Left cardiac atrium (tissue), 4 donors: ENCODE results near the gene BMPR1B. TPM values are rescaled to one million over a fixed set of nuclear protein-coding genes. Genes with fewer than 3 reads are reported as not detected.

Experiments used
- ATAC-seq, 2 donors: fragments of 200-7000 bp; cut with Tn5 transposase; one replicate each; pipeline ENCODE4 v1.9.1; 2020; ENCODE audit warnings: mild to moderate bottlenecking in 2 of 2, moderate library complexity in 2 of 2
- DNase-seq: peaks from one replicate; pipeline ENCODE4 v3.0.0-alpha.2; 2020
- intact Hi-C, 2 donors: fragments of 100-400 bp; cut with DNase I; formaldehyde crosslinking; loops; one replicate each; pipeline versions ENCODE4 v1.14.1 to v1.15.1; 2022 to 2023
- total RNA-seq, 2 donors: library from RNA; stranded (reverse); fragmentation: NEBNext Ultra II Directional; extraction: Animal tissue kit (Norgen Biotek cat#: 25700); gene quantifications; one replicate each; pipeline ENCODE4 v1.2.1, GENCODE V29; 2021
- donor health status: DM: no; HTN: yes; CAD: no.
- donor health status: DM: no; HTN: yes; CAD: no; lungs with severe emphysema.
- donor health status: DM: yes; HTN: yes; CAD: no.
- donor health status: Dilated cardiomyopathy.

BMPR1B gene
- total RNA-seq, 2 donors from 2014 or later: 0.77 to 2.0 TPM

DNA sequence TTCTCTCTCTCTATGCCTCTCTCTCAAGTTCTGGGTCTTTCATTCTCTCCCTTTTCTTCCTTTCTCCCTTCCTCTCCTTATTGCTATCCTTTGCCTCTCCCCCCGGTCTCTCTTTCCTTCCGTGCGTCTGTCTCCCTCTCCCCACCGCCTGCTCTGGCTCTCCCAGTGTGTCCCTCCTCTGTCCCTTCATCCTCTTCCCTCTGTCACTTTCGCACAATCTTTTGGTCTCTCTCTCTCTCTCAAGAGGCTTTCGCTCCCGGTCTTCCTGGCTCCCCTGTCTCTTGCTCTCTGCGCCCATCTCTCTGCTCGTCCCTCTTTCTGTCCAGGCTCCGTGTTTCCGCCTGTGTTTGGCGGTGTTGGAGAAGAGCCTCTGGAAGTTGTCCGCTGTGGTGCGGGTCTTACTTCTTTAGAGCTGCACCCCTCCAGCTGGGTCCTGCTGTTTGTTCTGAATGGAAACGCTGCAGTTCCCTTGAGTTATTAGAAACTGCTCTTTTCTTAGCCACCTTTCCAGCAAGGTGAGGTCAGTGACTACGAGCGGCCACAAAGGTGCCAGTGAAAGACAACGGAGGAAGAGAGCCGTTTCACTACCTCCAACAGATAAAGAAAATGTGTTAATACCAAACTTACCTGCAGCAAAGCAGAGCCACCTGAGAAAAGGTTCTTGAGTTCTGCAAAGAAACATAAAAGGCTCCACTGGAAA is 1.1 kb downstream of the BMPR1B start:
- DNase-seq (no peak), ATAC-seq (peak in 1 of 2 donors; percentile 3)
- intact Hi-C loops: no loop called here

DNA sequence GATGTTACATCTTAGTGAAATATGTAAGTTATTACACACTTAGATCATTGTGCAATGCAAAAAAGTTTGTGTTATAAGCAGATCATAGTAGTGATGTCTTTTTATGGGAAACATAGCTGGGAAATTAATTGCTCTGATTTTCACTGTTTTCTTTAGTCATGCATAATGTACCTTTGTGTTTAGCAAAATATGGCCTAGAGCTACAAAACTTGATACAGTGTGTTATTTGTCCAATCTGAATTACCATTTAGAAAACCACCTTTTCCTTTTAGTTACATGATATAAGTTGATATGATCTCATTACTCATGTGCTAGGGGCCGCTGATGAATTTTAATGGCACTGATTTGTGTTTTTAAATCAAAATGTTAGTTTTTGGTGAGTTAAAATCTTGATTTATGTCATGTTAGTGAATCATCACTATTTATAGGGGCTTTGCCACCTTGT is 2.0 kb downstream of the BMPR1B start:
- ATAC-seq (no peak), DNase-seq (no peak)
- intact Hi-C loops: no loop called here

DNA sequence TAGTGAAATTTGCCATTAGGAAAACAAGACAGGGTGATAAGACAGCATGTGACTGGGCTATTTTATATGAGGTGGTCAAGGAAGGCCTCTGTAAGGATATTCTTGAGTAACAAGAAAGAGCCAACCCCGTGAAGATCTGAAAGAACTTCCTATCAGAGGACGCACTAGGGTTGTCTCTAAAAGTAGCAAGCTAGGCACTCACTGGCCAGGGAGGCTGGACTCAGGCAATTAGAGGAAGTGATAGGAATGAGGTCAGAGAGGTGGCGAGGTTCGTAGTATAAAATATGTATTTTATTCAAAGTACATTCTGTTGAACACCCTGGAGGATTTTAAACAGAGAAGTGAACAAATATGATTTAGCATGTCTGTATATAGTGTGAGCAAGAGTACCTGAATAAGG is 4.6 kb downstream of the BMPR1B start:
- DNase-seq (no peak), ATAC-seq (no peak)
- intact Hi-C loops: no loop called here

GRCh38 chr4:94763005-94763404 is 5.2 kb downstream of the BMPR1B start:
- ATAC-seq (no peak), DNase-seq (no peak)
- intact Hi-C loops: no loop called here

- no peak for ATAC-seq
These were observed 5.7 kb downstream of the BMPR1B start for GRCh38 chr4:94763500-94763899.

DNA sequence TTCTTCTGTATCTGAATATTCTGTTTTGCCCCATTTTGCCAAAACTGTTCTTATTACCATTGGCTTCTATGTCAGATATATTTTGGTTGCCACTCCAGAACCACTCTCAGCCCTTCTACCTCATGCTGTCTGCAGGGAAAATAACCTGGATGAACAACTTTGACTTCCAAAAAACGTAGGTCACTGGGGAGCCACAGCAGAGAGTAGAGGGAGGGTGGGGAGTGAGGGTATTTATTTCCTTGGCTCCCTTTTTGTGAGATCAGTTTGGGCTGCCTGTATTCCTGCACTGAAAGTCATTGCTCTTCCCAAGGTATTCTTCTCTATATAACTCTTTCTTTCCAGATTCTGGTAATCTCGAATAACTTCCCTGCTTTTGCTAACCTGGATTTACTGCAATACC is 6.3 kb downstream of the BMPR1B start:
- intact Hi-C loops: no loop called here
- ATAC-seq (no peak), DNase-seq (no peak)

More at GRCh38 chr4:94763500-94763899, 5.7 kb downstream of the BMPR1B start:
- intact Hi-C loops: no loop called here
- DNase-seq: no peak

DNA sequence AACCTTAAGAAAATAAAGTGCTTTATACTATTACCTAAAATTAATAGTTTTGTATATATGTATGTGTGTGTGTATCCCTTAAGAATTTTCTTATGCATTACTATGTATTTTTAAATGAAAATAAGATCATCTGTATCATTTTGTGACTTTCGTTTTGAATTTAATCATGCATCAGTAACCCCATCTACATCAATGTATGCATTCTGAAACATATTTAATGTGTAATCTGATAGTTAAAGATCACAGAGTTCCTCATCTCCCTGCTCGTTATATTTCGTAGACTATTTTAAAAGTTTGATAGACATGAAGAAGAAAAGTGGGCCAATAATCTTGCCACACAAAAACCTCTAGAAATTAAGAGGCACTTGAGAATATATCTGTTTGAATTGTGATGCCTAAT is 7.4 kb downstream of the BMPR1B start:
- DNase-seq (no peak), ATAC-seq (no peak)
- intact Hi-C loops: no loop called here

- ATAC-seq (no peak), DNase-seq (no peak)
- intact Hi-C loops: no loop called here
These were observed 7.9 kb downstream of the BMPR1B start for GRCh38 chr4:94765648-94766047.

DNA sequence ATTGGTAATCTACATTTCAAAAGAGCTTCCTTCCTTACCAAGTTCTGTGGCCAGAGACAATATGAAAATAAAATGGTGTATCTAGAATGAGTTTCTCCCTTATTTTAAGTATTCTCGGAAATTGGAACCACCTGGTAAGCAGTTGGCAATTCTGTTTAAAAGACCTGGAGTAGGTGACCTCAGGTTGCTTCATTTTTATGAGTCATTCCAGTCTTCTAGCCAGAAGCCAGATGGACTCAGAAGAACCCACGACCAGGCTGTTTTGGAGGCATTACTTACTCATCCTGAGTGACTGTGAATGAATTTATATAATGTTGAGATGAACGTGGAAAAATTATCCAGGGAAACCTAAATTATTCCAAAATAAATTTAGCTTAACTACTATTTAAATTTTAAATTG is 9.1 kb downstream of the BMPR1B start:
- ATAC-seq (peak in 1 of 2 donors; percentile 59), DNase-seq (no peak)
- intact Hi-C loops: no loop called here

- DNase-seq: no peak
- intact Hi-C loops: no loop called here
- no peak for ATAC-seq
These were observed 9.7 kb downstream of the BMPR1B start for GRCh38 chr4:94767446-94767845.

- intact Hi-C loops: no loop called here
- ATAC-seq (no peak), DNase-seq (no peak)
These were observed 25.0 kb downstream of the BMPR1B start for GRCh38 chr4:94782707-94783106.

- intact Hi-C loops: no loop called here
- no peak for ATAC-seq
- DNase-seq: no peak
These were observed 33.9 kb downstream of the BMPR1B start for GRCh38 chr4:94791701-94792100.

DNA sequence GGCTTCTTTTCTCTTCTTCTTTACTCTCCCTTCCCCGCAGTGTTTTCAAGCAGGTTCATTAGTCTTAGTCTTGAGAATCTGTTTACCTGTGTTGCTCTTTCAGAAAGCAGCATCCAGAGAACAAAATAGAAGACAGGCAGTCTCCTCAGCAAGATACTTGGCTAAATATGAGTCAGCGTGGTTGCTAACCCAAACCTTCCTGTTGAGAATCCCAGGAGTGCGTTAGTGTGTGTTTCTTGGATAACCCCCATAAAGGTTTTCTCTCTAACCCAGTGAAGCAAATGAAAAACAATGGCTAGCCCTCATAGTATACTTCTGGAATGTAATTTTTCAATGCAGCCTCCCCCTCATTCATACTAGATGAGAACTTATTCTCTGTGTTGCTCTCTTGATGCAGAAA is 41.1 kb downstream of the BMPR1B start:
- intact Hi-C loops: no loop called here
- ATAC-seq (peak in 1 of 2 donors; percentile 61), DNase-seq (no peak)

DNA sequence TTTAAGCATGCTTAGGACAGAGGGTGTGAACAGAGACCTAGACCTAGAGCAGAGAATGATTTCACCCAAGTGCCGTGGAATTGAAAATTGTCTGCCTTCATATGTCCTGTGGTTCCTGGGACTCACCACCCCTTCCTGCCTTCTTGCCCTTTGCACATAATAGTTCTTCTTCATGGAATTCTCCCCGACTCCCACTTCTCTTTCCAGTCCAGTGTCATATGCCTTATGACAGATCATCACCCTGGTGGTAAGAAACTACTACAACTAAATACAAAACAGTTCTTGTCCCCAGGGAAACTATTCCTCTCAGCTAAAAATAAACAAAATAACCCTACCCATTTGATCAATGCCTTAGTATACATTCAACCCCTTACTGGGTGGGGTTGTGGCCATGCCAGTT is 43.3 kb downstream of the BMPR1B start:
- ATAC-seq (no peak), DNase-seq (no peak)
- intact Hi-C loops: no loop called here

GRCh38 chr4:94802091-94802490 is 44.3 kb downstream of the BMPR1B start:
- ATAC-seq (peak; percentile 61 to 79), DNase-seq (peak; percentile 39)
- intact Hi-C loops: no loop called here

GRCh38 chr4:94803181-94803580 is 45.4 kb downstream of the BMPR1B start:
- DNase-seq: no peak
- ATAC-seq: no peak
- intact Hi-C loops: no loop called here

- no peak for ATAC-seq
- intact Hi-C loops: no loop called here
These were observed 46.9 kb downstream of the BMPR1B start for GRCh38 chr4:94804650-94805049.

DNA sequence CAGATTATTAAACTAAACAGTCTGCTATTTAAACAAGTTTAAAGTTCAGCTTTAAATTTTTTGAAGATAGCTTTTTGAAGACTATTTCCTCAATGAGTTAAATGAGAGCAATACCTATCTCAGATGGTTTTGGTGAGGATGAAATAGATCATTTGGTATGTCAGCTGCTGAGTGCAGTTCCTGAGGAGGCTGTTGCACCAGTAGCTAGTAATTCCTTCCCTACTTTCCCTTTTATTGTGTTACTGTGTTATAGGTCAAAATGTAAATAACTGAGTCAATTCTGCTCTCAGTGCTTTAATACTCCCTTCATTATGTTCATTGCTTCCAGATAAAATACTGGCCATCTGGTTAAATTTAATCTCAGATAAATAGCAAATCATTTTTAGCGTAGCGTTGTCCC is 48.6 kb downstream of the BMPR1B start:
- ATAC-seq (no peak), DNase-seq (no peak)
- intact Hi-C loops: no loop called here

More at GRCh38 chr4:94804650-94805049, 46.9 kb downstream of the BMPR1B start:
- no peak for DNase-seq

DNA sequence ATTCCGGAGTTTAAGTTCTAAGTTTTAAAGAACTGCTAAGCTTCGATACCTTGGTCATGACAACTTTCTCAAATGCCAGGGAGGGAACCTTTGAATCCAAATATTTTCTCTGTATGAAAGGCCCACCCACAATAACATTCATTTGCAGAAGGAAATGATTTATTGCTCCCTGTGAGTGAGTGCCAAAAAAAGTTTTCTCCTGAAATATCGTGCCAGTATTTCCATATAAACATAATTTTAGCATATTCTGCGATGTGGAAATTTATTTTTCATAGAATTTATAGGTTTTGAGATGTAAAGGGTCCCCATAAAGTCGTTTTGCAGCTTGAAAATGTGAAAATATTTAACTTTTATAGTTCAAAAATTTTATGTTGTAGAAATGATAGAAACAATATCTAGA is 53.9 kb downstream of the BMPR1B start:
- intact Hi-C loops: no loop called here
- DNase-seq (no peak), ATAC-seq (no peak)

DNA sequence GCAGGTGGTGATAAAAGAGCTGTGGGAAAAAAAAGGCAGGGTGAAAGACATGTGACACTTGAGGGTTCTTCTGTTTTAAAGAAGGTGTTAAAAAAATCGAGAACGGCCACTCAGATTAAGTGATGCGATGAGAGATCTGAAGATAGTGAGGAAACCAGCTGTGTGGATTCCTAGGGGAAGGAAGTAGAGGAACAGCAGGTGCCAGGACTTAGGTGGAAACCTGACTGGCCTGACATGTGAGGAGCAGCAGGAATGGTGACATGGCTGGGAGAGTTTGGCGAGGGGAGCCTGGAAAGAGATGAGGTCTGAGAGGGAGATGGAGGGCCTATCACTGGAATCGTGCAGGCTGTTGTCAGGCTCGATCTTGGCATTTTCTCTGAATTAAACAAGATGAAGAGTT is 55.5 kb downstream of the BMPR1B start:
- intact Hi-C loops: no loop called here
- ATAC-seq (no peak), DNase-seq (no peak)

DNA sequence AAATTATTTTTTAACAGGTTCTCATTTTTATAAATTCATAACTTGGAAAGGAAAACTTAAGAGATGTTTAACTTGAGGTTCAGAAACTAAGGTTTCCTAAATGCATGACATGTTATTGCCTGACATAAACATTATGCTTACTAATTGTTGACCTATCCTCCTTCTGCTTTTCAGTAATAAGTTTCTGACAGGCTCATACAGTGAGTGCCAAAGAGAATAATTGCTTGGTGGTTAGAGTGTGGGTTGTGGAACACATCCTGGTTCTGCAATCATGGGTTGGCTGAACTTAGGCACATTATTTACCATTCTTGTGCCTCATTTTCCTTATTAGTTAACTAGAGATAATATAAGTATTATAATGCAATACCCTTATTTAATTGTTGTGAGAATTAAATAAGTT is 56.5 kb downstream of the BMPR1B start:
- DNase-seq (no peak), ATAC-seq (no peak)
- intact Hi-C loops: no loop called here
